Osteoblast (primary cell): Measurements from ENCODE around the gene SERPINB6. TPM values are rescaled to one million over a fixed set of nuclear protein-coding genes. Genes with fewer than 3 reads are reported as not detected.

ENCODE experiments used
- DNase-seq: peaks from one replicate; pipeline ENCODE4 v3.0.0; 2011; ENCODE audit warnings: low spot score, mixed read lengths; ENCODE audit not compliant: insufficient read length; ENCODE audit errors: missing footprints
- H2AFZ ChIP-seq: 2 replicates; pipeline ENCODE4 v1.6.0; 2011; ENCODE audit warnings: mild to moderate bottlenecking, low read length
- H3K27ac ChIP-seq: 2 replicates; pipeline ENCODE4 v1.5.1; 2011; ENCODE audit warnings: mild to moderate bottlenecking, low read depth, low read length, moderate library complexity
- H3K27me3 ChIP-seq: 2 replicates; pipeline ENCODE4 v1.6.0; 2012; ENCODE audit warnings: mild to moderate bottlenecking, control low read depth, inconsistent platforms, low read length, moderate library complexity; ENCODE audit not compliant: insufficient read depth
- H3K36me3 ChIP-seq: 2 replicates; pipeline ENCODE4 v1.5.1; 2011; ENCODE audit warnings: mild to moderate bottlenecking, low read length, control low read depth, moderate library complexity; ENCODE audit not compliant: insufficient read depth
- H3K4me1 ChIP-seq: 2 replicates; pipeline ENCODE4 v1.5.1; 2011; ENCODE audit warnings: mild to moderate bottlenecking, low read length, control low read depth, moderate library complexity; ENCODE audit not compliant: insufficient read depth
- H3K4me2 ChIP-seq: 2 replicates; pipeline ENCODE4 v1.6.0; 2011; ENCODE audit warnings: mild to moderate bottlenecking, low read length; ENCODE audit not compliant: insufficient read depth
- H3K4me3 ChIP-seq: fragments of 200-600 bp; sonication (generic); 3 replicates; pipeline ENCODE4 v1.5.1; 2012; ENCODE audit warnings: mild to moderate bottlenecking, low read length, inconsistent platforms; ENCODE audit not compliant: insufficient read depth
- H3K79me2 ChIP-seq: 2 replicates; pipeline ENCODE4 v1.6.0; 2012; ENCODE audit warnings: mild to moderate bottlenecking, low read length, control low read depth, inconsistent platforms; ENCODE audit not compliant: insufficient read depth
- H3K9me3 ChIP-seq: 2 replicates; pipeline ENCODE4 v1.5.1; 2011; ENCODE audit warnings: low read depth, low read length, control low read depth
- H4K20me1 ChIP-seq: 2 replicates; pipeline ENCODE4 v1.6.0; 2012; ENCODE audit warnings: mild to moderate bottlenecking, low read length, control low read depth; ENCODE audit not compliant: insufficient read depth
- CTCF ChIP-seq: IDR thresholded peaks from 2 replicates; pipeline ENCODE4 v1.5.1; 2011; ENCODE audit warnings: mild to moderate bottlenecking, low read depth, low read length, moderate library complexity; ENCODE audit errors: extremely low read depth
- total RNA-seq: library from RNA; depleted of rRNA; stranded (reverse); fragments of >200 nt; gene quantifications from 2 replicates; pipeline ENCODE4 v1.2.3, GENCODE V29; 2012

SERPINB6 gene
- total RNA-seq, 1 donor: 83.2 TPM

- Histone ChIP-seq H3K27me3 (no peaks in the 10 kb centered on the region), H3K4me3 (no peak overlapping the region), H3K79me2 (no peaks in the 10 kb centered on the region), H4K20me1 (no peaks in the 10 kb centered on the region), H3K36me3 (no peaks in the 10 kb centered on the region), H3K4me1 (peaks cover 42% of the 10 kb centered on the region), H3K4me2 (no peak overlapping the region), H2AFZ (no peak overlapping the region), H3K27ac (peak overlapping the region; percentile 59), H3K9me3 (no peaks in the 10 kb centered on the region)
- no peak for TF ChIP-seq CTCF
- DNase-seq: no peak
Observed at GRCh38 chr6:2982426-2983117, 11.2 kb upstream of the SERPINB6 start.

- Histone ChIP-seq H3K4me2 (no peak overlapping the region), H3K4me1 (peaks cover 43% of the 10 kb centered on the region), H3K79me2 (no peaks in the 10 kb centered on the region), H2AFZ (no peak overlapping the region), H3K4me3 (no peak overlapping the region), H3K27ac (no peak overlapping the region), H3K9me3 (no peaks in the 10 kb centered on the region), H3K36me3 (no peaks in the 10 kb centered on the region), H4K20me1 (no peaks in the 10 kb centered on the region), H3K27me3 (no peaks in the 10 kb centered on the region)
- DNase-seq: no peak
- TF ChIP-seq CTCF: no peak
Observed at GRCh38 chr6:2980465-2980855, 9.1 kb upstream of the SERPINB6 start.

- no peaks in the 10 kb centered on the region for H3K9me3 ChIP-seq
- no peak overlapping the region for H3K27ac ChIP-seq
- H3K36me3 ChIP-seq: no peaks in the 10 kb centered on the region
- H2AFZ ChIP-seq: no peak overlapping the region
- DNase-seq: no peak
- H3K79me2 ChIP-seq: no peaks in the 10 kb centered on the region
- no peak for TF ChIP-seq CTCF
- H3K4me3 ChIP-seq: no peak overlapping the region
- no peaks in the 10 kb centered on the region for H3K27me3 ChIP-seq
- no peaks in the 10 kb centered on the region for H4K20me1 ChIP-seq
- H3K4me1 ChIP-seq: peaks cover 43% of the 10 kb centered on the region
- no peak overlapping the region for H3K4me2 ChIP-seq
Observed at GRCh38 chr6:2979819-2980464, 8.6 kb upstream of the SERPINB6 start.

GRCh38 chr6:2978923-2979322 lies 7.6 kb upstream of the SERPINB6 start:
- H3K4me1 ChIP-seq: peaks cover 45% of the 10 kb centered on the region
- no peak overlapping the region for H3K4me2 ChIP-seq
- H2AFZ ChIP-seq: no peak overlapping the region
- no peak overlapping the region for H3K27ac ChIP-seq
- H4K20me1 ChIP-seq: no peaks in the 10 kb centered on the region
- H3K36me3 ChIP-seq: no peaks in the 10 kb centered on the region
- H3K9me3 ChIP-seq: no peaks in the 10 kb centered on the region
- no peak overlapping the region for H3K4me3 ChIP-seq
- H3K79me2 ChIP-seq: no peaks in the 10 kb centered on the region
- no peak for DNase-seq
- no peaks in the 10 kb centered on the region for H3K27me3 ChIP-seq
- no peak for TF ChIP-seq CTCF
